A673 (cell line): ENCODE results near the gene TLCD3A. TPM values are rescaled to one million over a fixed set of nuclear protein-coding genes. Genes with fewer than 3 reads are reported as not detected.

ENCODE experiments used
- BruUV-seq: library from RNA; stranded (reverse); fragments of 400-500 nt; replicated peaks from 2 replicates; lab custom pipeline; 2021; lab: Mats Ljungman, UMichigan
- CTCF ChIA-PET: fragments of 300-600 bp; sonication (Branson Sonifier 250); formaldehyde crosslinking; loops from one replicate; lab custom pipeline; 2022; ENCODE audit warnings: antibody characterized with exemption; lab: Charles Lee
- POLR2A ChIA-PET: fragments of 300-600 bp; sonication (Branson Sonifier 250); formaldehyde crosslinking; loops from one replicate; lab custom pipeline; 2022; ENCODE audit warnings: antibody characterized with exemption; ENCODE audit not compliant: low non-redundant PET; lab: Charles Lee
- DNase-seq: peaks from one replicate; pipeline ENCODE4 v3.0.0-alpha.2; 2015; ENCODE audit warnings: low spot score
- H3K27ac ChIP-seq: fragments of 200-600 bp; sonication (generic); 2 replicates; pipeline ENCODE4 v1.5.1; 2016; ENCODE audit warnings: mixed run types, low read depth, mild to moderate bottlenecking, mixed read lengths, antibody characterized with exemption, low read length; ENCODE audit not compliant: poor library complexity, severe bottlenecking
- H3K27me3 ChIP-seq: fragments of 200-600 bp; sonication (generic); replicated peaks from 2 replicates; pipeline ENCODE4 v1.6.1; 2017; ENCODE audit warnings: mixed run types, low read depth, mild to moderate bottlenecking, mixed read lengths, antibody characterized with exemption, low read length; ENCODE audit not compliant: insufficient read depth, poor library complexity
- H3K36me3 ChIP-seq: fragments of 200-600 bp; sonication (generic); 2 replicates; pipeline ENCODE4 v1.6.1; 2016; ENCODE audit warnings: mixed run types, mild to moderate bottlenecking, mixed read lengths, antibody characterized with exemption, low read length; ENCODE audit not compliant: insufficient read depth, poor library complexity, severe bottlenecking
- H3K4me1 ChIP-seq: fragments of 200-600 bp; sonication (generic); 2 replicates; pipeline ENCODE4 v1.6.1; 2017; ENCODE audit warnings: mixed run types, mild to moderate bottlenecking, mixed read lengths, antibody characterized with exemption, low read length; ENCODE audit not compliant: insufficient read depth, poor library complexity, severe bottlenecking
- H3K4me3 ChIP-seq: fragments of 200-600 bp; sonication (generic); 2 replicates; pipeline ENCODE4 v1.5.1; 2016; ENCODE audit warnings: low read depth, mixed run types, mild to moderate bottlenecking, mixed read lengths, low read length; ENCODE audit not compliant: poor library complexity, severe bottlenecking
- H3K9me3 ChIP-seq: fragments of 200-600 bp; sonication (generic); 2 replicates; pipeline ENCODE4 v1.6.1; 2016; ENCODE audit warnings: mixed run types, low read depth, mild to moderate bottlenecking, mixed read lengths, antibody characterized with exemption, low read length; ENCODE audit not compliant: poor library complexity, severe bottlenecking
- EZH2 ChIP-seq: fragments of 200-600 bp; sonication (generic); IDR thresholded peaks from 2 replicates; pipeline ENCODE4 v1.6.1; 2017; ENCODE audit warnings: borderline replicate concordance, low read depth, mild to moderate bottlenecking, mixed read lengths, antibody characterized with exemption, low read length; ENCODE audit not compliant: poor library complexity, severe bottlenecking
- intact Hi-C: fragments of 100-400 bp; cut with micrococcal nuclease; formaldehyde crosslinking; loops from one replicate; pipeline ENCODE4 v1.10.0; 2022; ENCODE audit not compliant: unreplicated experiment
- total RNA-seq: library from RNA; stranded (reverse); gene quantifications from 2 replicates; pipeline ENCODE4 v1.2.3, GENCODE V29; 2021
- TF ChIP-seq, protein P1 (sequence below): fragments of 300-800, 200-600 bp; sonication (generic); conservative IDR thresholded peaks from 2 replicates; pipeline ENCODE4 v1.5.1; 2017; ENCODE audit warnings: low read depth, mild to moderate bottlenecking, antibody characterized with exemption, low read length, moderate library complexity, mixed read lengths

Gene TLCD3A
- total RNA-seq, 1 experiment from 2014 or later = 49.2 TPM

DNA sequence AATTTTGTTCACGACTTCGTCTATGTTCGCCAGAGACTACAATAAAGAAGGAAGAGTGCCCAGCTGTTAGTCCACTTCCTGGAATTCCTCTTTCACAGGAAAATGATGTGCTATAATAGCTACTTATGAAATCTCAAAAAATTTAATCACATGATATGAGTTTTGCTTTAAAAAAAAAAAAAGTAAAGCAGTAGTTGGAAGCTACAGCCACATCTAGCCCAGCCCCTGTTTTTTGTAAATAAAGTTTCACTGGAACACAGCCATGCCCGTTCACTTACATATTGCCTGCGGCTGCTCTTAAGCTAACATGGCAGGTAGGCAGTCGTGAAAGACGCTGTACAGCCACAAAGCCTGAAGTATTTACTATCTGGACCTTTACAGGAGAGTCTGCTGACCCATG is 33.1 kb upstream of the TLCD3A start:
- POLR2A ChIA-PET = no interaction called here
- CTCF ChIA-PET = interaction anchor here (0.6 to 3.7 kb wide), 2 partner anchors 287 to 557 kb away, joined by 3 to 28 read pairs; no protein-coding TSS in a partner anchor
- peaks cover 19% of the 10 kb centered on the region for H3K36me3 ChIP-seq
- TF ChIP-seq, protein P1, sequence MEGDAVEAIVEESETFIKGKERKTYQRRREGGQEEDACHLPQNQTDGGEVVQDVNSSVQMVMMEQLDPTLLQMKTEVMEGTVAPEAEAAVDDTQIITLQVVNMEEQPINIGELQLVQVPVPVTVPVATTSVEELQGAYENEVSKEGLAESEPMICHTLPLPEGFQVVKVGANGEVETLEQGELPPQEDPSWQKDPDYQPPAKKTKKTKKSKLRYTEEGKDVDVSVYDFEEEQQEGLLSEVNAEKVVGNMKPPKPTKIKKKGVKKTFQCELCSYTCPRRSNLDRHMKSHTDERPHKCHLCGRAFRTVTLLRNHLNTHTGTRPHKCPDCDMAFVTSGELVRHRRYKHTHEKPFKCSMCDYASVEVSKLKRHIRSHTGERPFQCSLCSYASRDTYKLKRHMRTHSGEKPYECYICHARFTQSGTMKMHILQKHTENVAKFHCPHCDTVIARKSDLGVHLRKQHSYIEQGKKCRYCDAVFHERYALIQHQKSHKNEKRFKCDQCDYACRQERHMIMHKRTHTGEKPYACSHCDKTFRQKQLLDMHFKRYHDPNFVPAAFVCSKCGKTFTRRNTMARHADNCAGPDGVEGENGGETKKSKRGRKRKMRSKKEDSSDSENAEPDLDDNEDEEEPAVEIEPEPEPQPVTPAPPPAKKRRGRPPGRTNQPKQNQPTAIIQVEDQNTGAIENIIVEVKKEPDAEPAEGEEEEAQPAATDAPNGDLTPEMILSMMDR = no peak
- no peak for TF ChIP-seq EZH2
- no peak overlapping the region for H3K4me3 ChIP-seq
- no peaks in the 10 kb centered on the region for H3K9me3 ChIP-seq
- no peak overlapping the region for H3K27ac ChIP-seq
- BruUV-seq = no TSS peak
- intact Hi-C loops = loop anchor here (5.0 kb wide), 1 partner anchor 557 kb away; a partner anchor contains a TSS
- DNase-seq = no peak
- H3K27me3 ChIP-seq = no peaks in the 10 kb centered on the region
- H3K4me1 ChIP-seq = no peaks in the 10 kb centered on the region

DNA sequence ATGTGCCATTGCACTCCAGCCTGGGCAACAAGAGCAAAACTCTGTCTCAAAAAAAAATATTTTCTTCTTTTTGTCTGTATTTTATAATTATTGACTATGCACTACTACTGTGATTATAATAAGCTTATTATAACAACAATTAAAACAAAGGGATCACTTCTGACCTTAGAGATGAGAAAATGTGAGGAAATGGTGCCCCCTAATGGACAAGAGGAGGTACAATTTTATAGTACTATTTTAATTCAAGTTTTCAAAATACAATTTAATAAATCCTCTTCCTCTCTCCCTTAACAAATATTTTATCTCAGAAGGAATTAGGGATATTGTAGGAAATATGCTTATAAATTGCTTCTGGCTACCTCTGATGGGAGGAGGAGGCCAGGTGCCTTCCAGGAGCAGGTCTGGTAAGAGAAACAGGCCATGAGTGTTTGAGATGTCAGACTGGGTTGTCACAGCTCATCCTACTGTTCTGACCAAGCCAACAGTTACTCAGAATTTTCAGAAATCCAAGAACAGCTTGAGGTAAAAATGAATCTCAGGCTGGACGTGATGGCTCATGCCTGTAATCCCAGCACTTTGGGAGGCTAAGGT is 31.8 kb upstream of the TLCD3A start:
- ChIA-PET POLR2A (no interaction called here), CTCF (interaction anchor here (0.5 to 3.7 kb wide), 3 partner anchors 136 to 378 kb away, joined by 3 to 28 read pairs (median 3); no protein-coding TSS in a partner anchor)
- no peak overlapping the region for H3K27ac ChIP-seq
- no peak overlapping the region for H3K4me3 ChIP-seq
- no TSS peak for BruUV-seq
- no peaks in the 10 kb centered on the region for H3K4me1 ChIP-seq
- no peak for TF ChIP-seq EZH2
- TF ChIP-seq, protein P1 = peak; percentile 79
- no peaks in the 10 kb centered on the region for H3K27me3 ChIP-seq
- H3K36me3 ChIP-seq = peaks cover 13% of the 10 kb centered on the region
- intact Hi-C loops = loop anchor here (1.0 kb wide), 1 partner anchor 288 kb away; no protein-coding TSS in a partner anchor
- DNase-seq = peak; percentile 27
- no peaks in the 10 kb centered on the region for H3K9me3 ChIP-seq

DNA sequence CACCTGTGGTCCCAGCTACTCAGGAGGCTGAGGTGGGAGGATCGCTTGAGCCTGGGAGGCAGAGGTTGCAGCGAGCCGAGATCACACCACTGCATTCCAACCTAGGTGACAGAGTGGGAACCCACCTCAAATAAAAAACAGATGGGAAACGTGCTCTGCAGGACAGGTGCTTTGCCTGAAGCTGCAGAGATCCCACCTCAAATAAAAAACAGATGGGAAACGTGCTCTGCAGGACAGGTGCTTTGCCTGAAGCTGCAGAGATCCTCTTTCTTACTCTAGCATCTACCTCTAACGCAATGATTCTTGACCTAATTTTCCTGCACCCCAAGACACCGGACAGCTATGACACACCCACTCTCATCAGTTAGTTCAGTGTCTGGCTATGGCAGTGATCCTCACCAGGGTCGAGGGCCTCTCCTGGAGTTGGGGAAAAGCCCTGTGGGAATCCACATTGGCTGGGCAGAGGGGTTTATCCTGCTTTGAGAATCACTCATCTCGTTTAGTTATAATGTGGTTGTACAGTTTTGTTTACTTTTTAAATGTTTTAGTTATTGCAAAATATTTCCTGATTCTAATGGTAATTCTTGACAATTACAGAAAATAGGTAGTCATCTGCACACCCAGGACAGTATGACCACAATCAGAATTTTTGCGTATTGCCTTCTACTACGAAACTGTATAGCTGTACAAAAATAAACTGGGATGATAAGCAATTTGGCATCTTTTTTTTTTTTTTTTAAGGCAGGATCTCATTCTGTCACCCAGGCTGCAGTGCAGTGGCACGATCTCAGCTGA is 29.1 kb upstream of the TLCD3A start:
- POLR2A ChIA-PET = no interaction called here
- Histone ChIP-seq H3K27me3 (no peaks in the 10 kb centered on the region), H3K27ac (no peak overlapping the region), H3K4me3 (no peak overlapping the region), H3K9me3 (no peaks in the 10 kb centered on the region), H3K36me3 (peaks cover 3% of the 10 kb centered on the region), H3K4me1 (no peaks in the 10 kb centered on the region)
- TF ChIP-seq, protein P1 = no peak
- no peak for TF ChIP-seq EZH2
- intact Hi-C loops = no loop called here
- BruUV-seq = no TSS peak
- DNase-seq = no peak
- CTCF ChIA-PET = interaction anchor here (0.6 kb wide), 1 partner anchor 9 kb away, joined by 3 read pairs; no protein-coding TSS in a partner anchor
